Ovary (tissue), 3 donors: Measurements from ENCODE around the gene PPM1H.

Source experiments
- EP300 ChIP-seq: sonication (generic); formaldehyde crosslinking; IDR thresholded peaks from one replicate; pipeline ENCODE4 v1.6.1; 2017; ENCODE audit warnings: antibody characterized with exemption
- POLR2A ChIP-seq: fragments of 450-650 bp; IDR thresholded peaks from one replicate; pipeline ENCODE4 v1.6.1; 2017; ENCODE audit warnings: antibody characterized with exemption, mild to moderate bottlenecking, moderate library complexity
- TF ChIP-seq, protein P1 (sequence below), 3 donors: fragments of 450-650 bp in 2 of 3; fragments of 200-600 bp in 1 of 3; IDR thresholded peaks; one replicate each; pipeline versions ENCODE4 v1.5.1 to v1.8.0; 2016 to 2022; ENCODE audit warnings: antibody characterized with exemption in 3 of 3, mild to moderate bottlenecking in 1 of 3
- donor health status: DM: no; HTN: no; CAD: no.

DNA sequence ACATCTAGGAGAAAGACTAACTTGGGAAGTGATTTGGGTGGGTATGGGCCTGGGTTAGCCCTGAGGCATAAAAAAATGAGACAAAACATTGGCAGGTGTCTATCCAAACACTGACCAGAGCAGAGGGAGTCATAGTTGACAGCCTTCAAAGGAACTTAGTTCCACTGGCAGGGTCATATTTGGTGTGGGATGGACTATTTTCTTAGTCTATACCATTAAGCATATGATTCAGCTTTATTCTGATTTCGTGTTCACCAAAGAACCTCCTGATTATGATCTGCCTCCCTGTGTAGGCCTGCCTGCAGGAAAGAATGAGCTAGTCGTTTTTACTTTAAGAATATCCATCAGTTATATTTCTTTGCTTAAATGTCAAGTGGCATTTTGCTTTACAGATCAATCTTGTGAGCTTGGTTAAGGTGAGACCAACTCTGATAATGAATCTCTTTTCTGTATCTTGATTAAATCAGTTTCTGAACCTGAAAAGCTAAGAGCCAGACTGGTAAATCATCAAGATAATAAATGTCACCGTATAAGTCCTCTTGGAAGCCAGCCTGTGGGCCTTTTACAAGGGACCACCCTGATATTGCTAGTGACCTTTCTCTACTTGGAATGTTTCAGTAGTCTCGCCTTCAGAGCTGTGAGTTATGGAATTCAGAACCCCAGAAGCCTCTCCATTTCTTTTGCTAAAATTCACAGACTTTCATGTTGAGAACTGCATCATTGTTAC, 285.4 kb downstream of the PPM1H start:
- TF ChIP-seq POLR2A (no peak), EP300 (no peak)
- TF ChIP-seq, protein P1, sequence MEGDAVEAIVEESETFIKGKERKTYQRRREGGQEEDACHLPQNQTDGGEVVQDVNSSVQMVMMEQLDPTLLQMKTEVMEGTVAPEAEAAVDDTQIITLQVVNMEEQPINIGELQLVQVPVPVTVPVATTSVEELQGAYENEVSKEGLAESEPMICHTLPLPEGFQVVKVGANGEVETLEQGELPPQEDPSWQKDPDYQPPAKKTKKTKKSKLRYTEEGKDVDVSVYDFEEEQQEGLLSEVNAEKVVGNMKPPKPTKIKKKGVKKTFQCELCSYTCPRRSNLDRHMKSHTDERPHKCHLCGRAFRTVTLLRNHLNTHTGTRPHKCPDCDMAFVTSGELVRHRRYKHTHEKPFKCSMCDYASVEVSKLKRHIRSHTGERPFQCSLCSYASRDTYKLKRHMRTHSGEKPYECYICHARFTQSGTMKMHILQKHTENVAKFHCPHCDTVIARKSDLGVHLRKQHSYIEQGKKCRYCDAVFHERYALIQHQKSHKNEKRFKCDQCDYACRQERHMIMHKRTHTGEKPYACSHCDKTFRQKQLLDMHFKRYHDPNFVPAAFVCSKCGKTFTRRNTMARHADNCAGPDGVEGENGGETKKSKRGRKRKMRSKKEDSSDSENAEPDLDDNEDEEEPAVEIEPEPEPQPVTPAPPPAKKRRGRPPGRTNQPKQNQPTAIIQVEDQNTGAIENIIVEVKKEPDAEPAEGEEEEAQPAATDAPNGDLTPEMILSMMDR (IDR thresholded peaks at IDR 0.05) = no peak
